LHCN-M2 (cell line): ENCODE results near the gene RORB. TPM values are rescaled to one million over a fixed set of nuclear protein-coding genes. Genes with fewer than 3 reads are reported as not detected.

ENCODE experiments used
- DNase-seq: peaks from one replicate; pipeline ENCODE4 v3.0.0-alpha.2; 2012; ENCODE audit warnings: low read depth
- total RNA-seq: library from RNA; depleted of rRNA; stranded (reverse); fragments of >200 nt; gene quantifications from 2 replicates; pipeline ENCODE4 v1.2.3, GENCODE V29; 2014

Gene RORB
- total RNA-seq, 1 experiment from 2014 or later, result under 0.01 TPM

- DNase-seq, result no peak
Observed at GRCh38 chr9:74718709-74719108, 221.6 kb downstream of the RORB start.

GRCh38 chr9:74719306-74719705 is 222.2 kb downstream of the RORB start:
- no peak for DNase-seq

GRCh38 chr9:74721696-74722660 is 224.8 kb downstream of the RORB start:
- no peak for DNase-seq

GRCh38 chr9:74724317-74724716 is 227.2 kb downstream of the RORB start:
- no peak for DNase-seq

GRCh38 chr9:74726581-74726980 is 229.4 kb downstream of the RORB start:
- DNase-seq, result no peak

- no peak for DNase-seq
Observed at GRCh38 chr9:74728176-74728575, 231.0 kb downstream of the RORB start.

- DNase-seq, result no peak
Observed at GRCh38 chr9:74729136-74729695, 232.1 kb downstream of the RORB start.

GRCh38 chr9:74735761-74736160 is 238.6 kb downstream of the RORB start:
- DNase-seq, result no peak

- DNase-seq, result no peak
Observed at GRCh38 chr9:74736646-74737045, 239.5 kb downstream of the RORB start.

- DNase-seq, result no peak
Observed at GRCh38 chr9:74742191-74742790, 245.2 kb downstream of the RORB start.
